CD4-positive, alpha-beta T cell treated with Interleukin-17A for 4 hours (primary cell): Measurements from ENCODE around the gene PTPRO.
"Not testable (repeated sequence)": the region's sequence is repeated elsewhere in the genome, so short reads cannot be mapped to it uniquely, and the experiment has no call there.

ENCODE experiments used
- DNase-seq: peaks from one replicate; pipeline ENCODE4 v3.0.0-alpha.2; 2020; ENCODE audit warnings: mixed read lengths

Gene PTPRO

GRCh38 chr12:15608941-15609340, 286.6 kb downstream of the PTPRO start:
- no peak for DNase-seq

- no peak for DNase-seq
These were observed 291.7 kb downstream of the PTPRO start for GRCh38 chr12:15613981-15614380.

DNA sequence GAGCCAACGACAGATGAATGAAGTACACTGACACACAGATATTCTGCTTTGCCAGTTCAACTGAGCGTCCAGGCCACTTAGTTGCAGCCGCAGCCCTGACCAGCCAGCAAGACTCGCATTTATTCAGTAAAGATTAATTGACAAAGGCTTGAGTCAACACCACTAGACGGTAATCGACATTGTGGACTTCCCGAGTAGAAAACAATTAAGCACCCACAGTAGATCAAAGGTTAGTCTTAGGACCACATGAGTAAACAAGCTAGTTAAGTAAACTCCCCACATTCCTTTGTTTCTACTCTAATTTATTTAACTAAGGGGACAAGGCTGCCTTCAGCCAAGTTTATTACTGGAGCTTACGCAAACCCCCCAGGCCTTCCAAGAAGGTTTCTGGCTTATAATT, 294.2 kb downstream of the PTPRO start:
- DNase-seq: not testable (repeated sequence)

DNA sequence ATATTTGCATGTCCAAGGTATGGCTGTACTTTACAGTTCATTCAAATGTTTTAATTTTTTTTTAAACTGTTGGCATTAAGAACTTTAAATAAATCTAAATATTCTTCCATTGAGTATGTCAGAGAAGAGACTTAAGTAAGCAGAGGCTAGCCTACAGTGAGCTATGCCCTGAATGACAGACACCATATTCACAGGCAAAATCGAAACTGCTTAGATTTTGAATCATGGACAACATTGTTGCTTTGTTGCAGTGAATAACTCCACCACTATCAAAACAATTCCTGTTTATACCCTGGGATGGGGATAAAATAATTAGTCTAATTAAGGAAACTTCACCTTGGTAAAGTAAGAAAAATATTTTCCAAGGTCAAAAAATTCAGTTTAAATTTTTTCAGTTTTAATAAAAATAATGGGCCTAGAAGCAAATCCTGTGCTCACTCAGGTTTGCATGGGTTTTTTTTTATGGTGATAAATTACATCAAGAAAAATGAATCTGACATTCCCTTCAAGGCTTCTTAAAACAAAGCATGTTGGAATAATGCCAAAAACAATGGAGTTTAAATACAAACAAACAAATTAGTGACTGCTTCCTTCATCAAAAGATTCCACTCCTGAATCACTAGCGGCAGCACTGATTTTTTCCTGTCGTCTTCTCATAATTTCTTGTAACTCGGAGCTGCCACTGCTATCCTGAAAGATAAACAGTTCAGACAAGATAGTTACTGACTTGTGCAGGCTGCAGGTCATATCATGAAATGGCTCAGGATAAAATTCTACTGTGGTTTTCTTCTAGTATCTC, 298.6 kb downstream of the PTPRO start:
- DNase-seq: no peak

DNA sequence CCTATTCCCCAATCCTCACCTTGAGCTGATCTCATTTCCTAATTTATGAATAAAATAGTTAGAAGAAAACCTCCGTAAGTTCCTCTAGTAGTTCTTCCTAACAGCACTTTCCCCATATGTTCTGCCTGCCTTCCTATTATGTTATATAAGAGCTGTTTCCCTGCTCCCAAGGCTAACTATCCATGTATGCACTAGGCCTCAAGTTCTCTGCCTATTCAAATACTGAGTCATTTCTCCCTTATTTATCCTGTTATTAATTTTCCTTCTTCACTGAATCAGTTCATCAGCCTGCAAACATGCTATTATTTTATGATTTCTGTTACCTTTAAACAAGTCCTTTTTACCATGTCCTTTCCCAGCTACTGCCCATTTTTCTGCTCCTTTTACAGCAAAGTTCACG, 302.8 kb downstream of the PTPRO start:
- DNase-seq: no peak

DNA sequence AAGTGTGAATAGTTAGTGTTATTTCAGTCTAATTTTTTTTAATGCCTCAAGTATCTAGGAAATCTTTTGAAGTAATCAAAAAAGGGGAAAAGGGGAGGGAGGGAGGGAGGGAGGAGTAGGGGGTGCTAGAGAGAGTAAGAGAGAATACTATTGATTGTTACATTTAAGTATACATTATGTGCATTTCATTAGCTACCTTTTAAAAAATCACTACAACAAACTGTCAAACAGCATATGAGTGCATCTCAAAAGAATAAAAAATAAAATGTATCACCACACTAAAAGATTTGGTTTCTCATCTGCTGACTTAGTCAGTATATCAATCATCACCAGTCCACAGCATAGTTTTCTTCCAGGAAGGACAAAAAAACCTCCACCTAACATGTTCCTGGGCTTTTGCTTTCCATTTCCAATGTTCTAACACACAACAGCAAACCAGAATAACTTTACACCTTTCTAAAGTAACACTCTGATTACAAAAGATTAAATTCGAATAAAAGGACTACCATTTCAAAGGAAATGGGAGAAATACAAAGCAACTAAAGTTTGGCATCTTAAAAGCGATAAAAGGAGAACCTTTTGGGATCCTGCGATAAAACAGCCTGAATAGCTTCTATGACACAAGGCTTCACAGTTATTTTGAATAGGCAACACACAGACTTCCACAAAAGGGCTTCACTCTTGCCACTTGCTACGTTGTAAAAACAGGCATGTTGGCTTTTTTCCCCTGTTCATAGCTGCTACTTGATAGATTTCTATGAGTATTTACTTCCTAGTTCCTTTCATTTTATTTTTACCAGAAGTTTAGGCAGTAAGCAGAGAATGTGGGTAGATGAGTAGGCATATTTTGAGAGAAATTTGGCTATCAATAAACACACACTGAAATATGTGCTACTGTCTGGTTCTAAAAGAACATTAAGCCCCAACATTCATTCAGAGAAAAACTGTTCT, 306.0 kb downstream of the PTPRO start:
- no peak for DNase-seq

DNA sequence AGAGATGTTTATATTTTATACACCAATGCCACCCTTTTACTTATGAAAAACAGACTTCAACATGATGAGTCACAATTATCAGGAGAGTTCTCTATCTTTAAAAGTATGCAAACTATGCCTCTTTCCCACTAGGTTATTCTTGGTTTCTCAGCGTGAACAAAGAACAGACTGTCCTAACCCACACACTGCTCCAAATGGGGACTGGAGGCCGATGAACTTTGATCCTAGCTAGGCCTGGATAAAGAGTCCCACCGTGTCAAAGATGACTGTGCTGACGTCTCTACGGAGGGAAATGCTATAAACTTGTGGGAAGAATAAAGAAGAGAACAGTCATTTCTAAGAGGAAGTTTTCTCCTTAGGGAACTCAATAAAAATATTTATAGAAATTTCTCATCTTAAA, 306.8 kb downstream of the PTPRO start:
- no peak for DNase-seq

DNA sequence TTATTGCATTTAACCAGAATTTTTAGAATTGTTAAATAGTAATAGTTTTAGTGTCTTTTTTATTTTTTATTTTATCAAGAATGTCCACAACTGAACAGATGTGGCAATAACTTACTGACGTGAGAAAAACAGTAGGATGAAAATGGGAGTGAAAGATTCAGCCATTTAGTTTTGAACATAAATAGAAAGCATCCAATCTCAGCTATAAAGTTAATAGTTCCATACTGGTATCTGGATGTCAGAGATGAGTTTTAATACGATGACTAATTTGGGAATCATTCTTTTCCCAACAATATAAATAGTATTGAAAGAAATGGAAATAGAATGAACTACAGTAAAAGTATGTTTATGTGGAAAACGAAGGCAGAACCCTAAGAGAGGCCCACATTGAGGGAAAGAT, 307.5 kb downstream of the PTPRO start:
- no peak for DNase-seq

- no peak for DNase-seq
These were observed 308.9 kb downstream of the PTPRO start for GRCh38 chr12:15631007-15631715.

- no peak for DNase-seq
These were observed 310.4 kb downstream of the PTPRO start for GRCh38 chr12:15632708-15633107.

DNA sequence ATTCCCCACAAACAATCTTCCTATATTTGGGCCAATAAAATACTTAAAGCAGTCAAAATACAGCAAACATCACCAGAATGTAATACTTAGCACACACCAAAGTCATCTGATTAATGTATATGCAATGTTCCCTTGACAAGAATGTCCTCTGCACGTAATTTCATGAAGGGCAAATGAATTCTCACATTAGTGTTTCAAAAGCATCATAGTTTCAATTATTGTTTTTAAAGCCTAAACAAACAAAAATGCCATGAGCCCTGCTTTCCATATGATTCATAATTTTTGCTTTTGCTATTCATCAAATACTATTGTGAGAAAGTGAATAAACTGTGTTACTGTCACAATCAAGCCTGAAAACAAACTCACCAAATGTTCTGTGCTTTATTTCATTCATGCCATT, 310.9 kb downstream of the PTPRO start:
- DNase-seq: no peak

DNA sequence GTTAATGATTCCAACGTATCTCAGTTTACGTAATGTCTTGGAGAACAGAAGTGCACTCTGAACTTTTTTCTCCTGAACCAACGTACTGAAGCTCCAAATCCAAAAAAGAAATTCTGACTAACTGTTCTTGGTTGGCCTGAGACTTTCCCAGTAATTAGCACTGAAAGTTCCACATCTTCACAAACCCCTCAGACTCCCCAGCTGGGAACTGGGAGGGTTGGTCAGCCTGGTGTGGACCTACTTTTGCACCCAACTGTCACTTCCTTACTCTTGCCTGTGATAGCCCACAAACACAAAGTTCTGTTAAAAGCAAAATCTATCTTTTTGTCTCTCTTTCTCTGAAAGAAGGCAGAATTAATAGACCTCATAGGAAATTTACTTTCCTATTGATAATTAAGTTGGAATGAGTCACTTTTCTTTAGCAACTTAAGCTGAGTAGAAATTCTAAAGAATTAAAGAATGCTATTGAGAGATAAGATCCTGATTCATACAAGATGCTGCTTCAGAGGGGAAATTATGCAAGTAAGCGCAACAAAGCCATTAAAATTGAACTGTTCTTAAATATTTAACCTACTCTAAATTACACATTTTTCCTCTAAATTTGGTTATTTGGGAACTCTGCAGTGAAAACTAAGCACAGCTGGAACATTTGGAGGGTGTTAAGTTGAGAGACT, 311.8 kb downstream of the PTPRO start:
- no peak for DNase-seq

DNA sequence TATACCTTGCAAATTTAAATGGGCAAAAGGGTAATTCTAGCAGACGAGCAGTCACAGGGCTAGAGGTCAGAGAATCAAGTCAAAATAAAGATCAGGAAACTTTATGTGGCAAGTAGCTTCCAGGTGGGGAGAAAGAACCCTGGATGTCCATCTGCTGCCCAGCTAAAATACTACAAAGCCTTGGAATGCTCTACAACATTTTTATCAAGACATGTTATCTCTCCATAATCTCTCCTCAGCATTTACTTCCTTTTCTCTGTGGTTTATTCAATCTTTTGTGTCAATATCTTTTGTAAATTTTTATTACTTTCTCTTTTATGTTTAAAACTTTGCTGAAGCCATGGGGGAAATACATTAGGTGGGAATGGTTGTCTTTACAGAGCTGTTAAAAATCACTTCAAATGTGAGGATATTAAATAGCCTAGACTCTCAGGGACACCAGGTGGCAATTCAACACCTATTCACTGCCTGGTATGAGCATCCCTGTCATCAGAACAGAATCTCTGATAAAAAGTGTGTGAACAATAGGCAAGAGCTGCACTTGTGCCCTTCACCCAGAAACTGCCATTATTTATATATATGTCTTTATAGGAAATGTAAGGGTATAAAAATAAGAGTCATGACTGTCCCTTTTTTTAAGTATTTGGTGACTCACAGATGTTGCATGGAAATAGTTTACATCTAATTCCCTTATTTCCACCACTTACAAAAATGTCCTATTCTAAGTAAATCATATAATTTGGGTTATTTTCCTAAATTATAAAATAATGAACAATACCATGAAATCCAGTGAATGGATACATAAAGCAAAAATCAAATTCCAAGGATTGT, 314.0 kb downstream of the PTPRO start:
- DNase-seq: no peak

DNA sequence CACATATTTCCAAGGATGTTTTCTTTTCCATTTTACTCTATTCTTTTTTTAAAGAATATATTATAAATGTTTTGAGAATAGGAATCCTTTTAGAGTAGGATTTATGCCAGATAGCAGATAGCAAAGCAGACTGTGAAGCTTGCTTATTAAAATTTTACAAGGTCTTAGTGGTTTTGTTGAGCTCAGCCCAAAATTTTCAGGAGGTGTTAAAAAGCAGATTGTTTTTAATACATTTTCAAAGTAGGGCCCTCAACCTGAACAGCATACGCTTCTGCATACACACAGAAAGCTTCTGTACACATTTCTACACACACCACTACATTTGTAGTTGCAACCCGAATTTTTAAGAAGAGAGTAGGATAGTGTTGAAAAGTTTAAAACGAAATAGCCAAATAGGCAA, 315.9 kb downstream of the PTPRO start:
- no peak for DNase-seq

DNA sequence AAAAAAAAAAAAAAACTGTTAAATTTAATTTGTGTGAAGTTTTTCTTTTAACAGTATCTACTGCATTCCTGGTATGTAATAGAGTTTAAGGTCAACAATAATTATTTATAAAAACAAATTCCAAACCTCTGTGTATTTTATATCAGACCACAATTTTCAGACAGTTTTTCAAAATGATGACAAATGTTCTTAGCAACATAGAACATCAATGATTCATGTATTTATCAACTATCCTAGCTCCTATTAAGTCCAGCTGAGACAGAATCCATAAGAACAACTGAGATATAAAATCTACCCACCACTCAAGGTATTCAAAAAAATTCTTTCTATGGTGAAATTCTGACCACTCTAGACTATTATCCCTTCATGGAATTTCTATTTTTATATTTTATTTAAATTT, 322.4 kb downstream of the PTPRO start:
- no peak for DNase-seq

GRCh38 chr12:15646581-15646980, 324.3 kb downstream of the PTPRO start:
- no peak for DNase-seq
